ENCODE measurements around the gene FOXO3.
A peak's percentile ranks its signal among the peaks of the same experiment; 100 is the strongest.
"Not testable (repeated sequence)": the region's sequence is repeated elsewhere in the genome, so short reads cannot be mapped to it uniquely, and the experiment has no call there.

The FOXO3 gene

DNA sequence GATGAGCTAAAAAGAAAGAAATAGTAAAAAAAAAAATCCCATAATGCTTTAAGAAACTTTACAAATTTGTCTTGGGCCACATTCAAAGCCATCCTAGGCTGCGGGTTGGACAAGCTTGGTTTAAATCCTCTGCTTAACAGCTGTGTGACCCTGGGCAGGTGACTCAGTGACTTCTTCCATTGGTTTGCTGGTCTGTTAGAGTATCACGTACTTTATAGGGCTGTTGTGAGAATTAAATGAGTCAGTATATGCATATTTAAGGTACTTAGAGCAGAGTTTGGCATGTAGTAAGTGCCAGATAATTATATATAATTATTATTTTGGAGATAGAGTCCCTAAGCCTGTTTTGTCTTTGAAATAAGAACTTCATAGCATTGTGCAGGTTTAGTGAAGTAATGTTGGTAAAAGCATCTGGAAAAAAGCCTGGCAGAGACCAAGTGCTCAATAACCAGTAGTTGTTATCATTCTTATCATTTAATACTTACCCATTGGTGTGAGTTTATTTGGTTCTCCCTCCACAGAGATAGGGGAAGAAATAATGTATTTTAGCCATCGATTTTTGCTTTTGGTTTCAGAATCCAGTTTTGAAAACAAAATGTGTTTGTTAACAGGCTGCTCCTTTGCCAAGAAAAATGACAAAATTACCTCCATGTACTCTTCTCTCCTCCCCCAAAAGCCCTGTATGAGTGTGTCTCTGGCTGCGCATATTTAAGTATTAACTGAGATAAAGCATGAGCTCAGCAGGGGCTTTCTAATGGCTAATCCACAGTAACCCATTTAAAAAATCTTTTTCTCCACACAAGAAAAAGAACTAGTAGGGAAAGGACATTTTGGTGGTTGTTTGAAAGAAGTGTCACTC, 67.2 kb downstream of the FOXO3 start:
- DNase-seq (ENCODE audit: low read depth): no peak

DNA sequence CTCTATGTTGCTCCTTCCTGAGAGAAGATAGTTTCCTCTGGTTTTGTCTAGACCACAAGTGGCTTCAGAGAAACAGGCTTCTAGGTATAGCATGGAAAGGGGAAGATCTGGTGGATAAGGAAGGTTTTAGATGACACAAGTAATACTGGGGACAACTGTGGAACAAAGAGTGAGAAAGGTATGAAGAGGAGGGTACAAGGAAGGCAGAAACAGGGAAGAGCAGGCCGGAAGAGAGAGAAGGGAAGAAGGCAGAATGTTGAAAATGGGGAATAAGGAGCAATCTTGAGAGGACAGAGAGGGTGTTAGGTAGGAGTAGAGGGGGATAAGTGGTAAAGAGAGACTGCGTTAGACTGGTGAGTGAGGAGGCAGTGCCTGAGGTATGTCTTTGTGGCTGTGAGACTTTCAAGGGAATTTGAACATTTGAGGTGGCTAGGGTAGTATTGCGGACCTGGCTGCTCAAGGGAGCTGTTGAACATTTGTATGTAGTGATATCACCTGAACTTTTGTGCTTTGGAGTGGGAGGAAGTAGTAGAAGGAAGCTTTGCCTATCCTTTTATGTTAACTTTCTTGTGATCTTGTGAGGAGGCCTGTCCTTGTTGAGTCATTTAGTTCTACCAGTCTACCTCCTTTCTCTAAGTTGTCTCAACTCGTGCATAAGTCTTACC, 69.5 kb downstream of the FOXO3 start:
- DNase-seq (ENCODE audit: low read depth): no peak

DNA sequence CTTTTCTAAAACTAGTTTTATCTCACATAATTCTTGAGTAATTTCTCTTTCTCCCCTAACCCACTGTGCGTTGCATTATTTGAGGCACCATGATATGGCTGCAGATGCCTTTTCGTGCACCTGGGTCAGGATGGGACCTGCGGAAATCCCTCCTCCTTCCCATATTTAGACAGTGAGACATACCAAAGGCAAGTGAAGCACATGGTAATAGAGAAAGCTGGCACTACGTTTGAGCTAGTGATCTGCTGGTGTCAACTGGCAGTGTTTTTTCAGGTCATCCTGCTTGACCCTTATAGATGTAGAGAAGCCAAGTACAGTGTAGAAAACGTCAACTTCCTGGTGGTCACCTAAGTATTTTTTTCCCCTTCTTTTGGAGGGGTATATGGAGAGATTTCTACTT, 71.7 kb downstream of the FOXO3 start:
- no peak for DNase-seq (ENCODE audit: low read depth)

DNA sequence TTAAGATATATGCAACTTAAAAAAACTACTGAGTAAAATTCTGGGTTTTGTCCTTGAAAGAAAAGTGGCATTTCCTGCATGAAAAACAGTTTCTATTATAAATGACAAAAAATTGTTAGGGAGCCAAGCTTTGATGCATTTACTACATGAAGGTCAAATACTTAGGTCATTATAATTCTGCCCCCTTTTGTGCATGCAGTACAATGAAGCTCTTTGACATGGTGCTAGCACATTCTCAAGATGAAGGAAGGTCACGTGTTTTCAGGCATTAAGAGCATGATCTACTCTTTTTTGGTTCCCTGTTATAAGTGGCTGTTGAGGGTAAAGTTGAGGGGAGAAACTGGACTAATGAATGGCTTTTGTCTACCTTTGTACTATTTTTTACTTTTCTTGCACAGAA, 72.7 kb downstream of the FOXO3 start:
- no peak for DNase-seq (ENCODE audit: low read depth)

DNA sequence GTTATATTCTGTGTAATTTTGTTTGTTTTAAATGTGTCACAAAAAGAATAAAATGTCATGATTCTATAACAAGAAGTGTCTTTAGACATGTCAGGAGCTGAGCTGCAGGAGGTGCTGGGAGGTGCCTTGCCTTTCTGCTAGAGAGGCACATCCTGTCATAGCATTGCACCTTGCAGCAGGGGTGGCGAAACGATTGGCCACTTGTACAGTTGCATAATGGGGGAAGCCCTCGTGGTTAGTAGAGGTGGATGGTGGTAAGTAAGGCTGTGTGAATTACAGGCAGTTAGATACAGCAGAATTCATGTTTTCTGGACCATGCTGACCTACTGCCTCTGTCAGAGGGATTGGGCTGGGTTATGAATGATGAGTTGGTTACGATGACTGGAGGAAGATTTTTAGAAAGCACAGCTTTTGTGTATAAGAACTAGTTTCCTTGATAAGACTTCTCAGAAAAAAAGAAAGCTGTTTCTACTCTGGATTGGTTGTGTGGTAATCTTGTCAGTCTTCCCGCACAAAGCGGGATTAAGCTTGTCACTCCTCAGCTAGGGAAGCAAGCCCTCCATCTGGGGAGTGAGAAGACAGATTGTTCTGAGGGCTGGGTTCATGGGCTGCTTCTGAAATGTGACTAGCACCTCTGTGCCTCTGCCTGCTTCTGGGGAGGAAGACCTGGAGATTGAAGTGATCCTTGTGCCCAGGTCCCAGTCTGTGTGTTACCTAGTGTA, 74.9 kb downstream of the FOXO3 start:
- no peak for DNase-seq (ENCODE audit: low read depth)

DNA sequence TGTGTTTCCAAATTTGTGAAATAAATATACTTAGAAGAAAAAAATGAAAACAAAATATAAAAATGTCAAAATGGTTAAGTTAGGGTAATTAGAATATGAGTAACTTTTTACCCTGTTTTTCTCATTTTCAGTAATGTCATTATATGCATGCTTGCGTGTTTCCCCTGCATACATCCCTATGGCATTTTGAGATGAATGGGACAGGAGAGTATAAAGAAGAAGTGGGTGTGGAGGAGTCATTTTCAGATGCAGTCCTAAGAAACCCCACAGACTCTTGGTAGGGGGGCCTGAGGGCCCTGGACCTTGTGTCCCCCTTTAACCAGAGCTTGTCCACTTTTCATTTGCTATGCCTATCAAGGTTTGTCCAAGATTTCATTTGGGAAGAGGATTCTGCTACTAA, 77.2 kb downstream of the FOXO3 start:
- no peak for DNase-seq (ENCODE audit: low read depth)

DNA sequence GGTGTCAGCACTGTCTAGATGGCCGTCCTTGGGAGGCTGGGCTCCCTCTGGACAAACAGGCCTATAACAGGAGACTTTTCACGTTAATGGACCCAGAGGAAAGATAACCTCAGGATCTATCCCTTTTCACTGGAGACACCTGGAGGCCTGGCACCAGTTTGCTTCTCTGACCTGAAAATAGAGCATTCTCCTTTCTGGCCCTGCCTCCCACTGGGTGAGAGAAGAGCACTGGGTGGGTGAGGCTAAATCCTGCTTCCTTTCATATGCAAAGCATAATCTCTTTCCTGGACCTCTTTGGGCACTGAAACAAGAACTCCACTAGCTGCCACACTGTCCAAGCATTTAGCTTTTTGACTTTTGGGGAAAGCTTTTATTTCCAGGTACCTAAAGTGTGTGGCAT, 78.3 kb downstream of the FOXO3 start:
- no peak for DNase-seq (ENCODE audit: low read depth)

DNA sequence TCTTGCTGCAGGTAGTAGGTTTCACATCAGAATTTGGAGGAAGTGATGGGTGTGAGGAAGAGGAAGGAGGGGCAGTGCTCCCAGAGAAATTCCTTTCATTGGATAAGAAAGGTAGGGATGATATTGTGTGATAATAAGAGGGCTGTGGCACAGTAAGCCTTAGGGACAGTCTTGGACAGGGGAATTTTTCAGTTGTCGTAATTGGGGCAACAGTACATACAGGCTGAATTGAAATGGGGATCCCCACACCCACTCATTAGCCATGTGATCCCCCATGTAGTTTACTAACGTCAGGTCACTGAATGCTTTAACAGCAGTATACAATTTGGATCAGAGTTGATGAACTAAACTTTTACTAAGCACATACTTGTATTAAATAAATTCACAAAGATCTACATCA, 79.4 kb downstream of the FOXO3 start:
- no peak for DNase-seq (ENCODE audit: low read depth)

DNA sequence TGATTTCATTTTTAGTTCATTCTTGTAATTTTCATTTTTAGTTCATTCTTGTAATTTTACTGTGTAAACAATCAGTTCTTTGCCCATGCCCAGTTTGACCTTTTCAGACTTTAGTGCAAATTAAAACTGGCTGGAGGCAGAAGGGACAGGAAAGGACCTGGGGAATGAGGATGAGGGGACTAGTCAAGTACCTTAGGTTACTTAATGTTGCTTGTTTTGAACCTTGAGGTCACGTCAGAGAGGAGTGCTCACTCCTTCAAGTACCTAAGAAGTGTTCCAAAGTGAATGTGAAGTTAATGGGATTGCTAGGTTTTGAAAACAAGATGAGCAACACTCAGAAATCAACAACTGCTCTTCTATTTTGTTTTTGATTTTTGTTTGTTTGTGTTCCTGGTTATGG, 82.5 kb downstream of the FOXO3 start:
- DNase-seq (ENCODE audit: low read depth): no peak

DNA sequence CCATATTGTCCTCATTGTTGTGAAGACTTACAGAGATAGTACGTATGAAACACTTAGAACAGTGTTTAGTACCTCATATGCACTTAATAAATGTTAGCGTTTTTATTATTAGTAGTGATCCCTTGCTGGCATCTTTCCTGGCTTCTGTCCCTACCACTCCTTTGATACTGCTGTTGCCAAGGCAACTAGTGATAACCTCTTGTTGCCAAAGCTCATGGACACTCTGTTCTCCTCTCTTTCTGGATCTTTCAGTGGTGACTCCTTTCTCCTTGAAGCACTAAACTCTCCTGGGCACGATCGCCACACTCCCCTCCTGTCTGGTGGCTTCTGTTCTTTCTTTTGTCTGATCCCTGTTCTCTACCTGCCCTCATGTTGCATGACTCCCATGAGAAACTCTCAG, 83.5 kb downstream of the FOXO3 start:
- DNase-seq (ENCODE audit: low read depth): no peak

DNA sequence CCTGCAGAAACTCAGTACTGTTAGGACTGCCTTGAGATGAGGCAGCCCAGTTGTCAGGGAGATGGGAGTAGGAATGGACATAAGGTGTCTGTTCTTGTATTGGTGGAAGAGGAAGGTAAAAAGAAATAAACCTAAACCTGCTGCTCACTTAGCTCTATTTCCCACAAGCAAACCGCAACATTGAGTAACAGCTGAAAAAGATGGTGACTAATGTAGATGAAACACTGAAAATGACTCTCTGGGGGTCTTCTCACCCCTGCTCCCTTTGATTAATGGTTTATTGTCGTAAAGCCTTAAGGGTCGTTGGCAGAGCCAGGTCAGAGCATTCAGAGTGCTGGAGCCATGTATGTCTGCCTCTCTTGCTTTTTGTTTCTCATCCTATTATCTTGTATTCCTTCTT, 87.5 kb downstream of the FOXO3 start:
- no peak for DNase-seq (ENCODE audit: low read depth)

DNA sequence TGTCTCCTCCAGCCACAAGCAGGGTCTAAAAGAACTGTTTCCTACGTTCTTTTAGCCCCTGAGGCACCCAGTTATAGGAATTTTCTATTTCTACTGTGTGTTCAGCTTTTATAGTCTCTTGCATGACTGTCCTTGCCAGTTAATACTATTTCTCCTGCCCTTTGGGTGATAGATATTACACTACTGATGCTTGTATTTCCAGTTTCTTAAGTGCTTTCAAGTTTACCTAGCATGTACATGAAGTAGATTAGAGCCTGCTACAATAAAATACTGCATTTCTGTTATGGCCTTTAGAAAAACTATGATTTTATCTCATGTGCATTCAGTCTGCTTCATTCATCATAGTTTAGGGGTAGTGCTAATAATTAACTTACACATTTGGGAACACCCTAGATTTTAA, 89.6 kb downstream of the FOXO3 start:
- no peak for DNase-seq (ENCODE audit: low read depth)

DNA sequence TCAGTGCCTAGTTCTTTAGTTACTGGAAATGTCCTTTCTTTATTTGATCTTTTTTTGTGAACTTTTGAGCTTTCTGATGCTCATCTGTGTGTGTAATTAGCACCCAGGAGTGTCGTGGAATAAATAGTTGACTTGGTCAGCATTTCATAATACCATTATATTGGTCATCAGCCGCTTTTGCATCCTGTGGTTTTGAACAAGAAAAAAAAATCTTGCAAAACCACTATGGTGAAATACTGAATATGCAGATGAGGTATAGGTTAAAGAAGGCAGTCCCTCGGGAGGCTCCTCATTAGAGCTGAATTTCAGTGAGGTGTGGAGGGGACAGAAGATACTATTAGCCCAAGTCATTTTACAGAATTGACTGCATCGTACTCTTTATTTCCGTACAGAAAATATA, 90.1 kb downstream of the FOXO3 start:
- DNase-seq (ENCODE audit: low read depth): peak; percentile 79

DNA sequence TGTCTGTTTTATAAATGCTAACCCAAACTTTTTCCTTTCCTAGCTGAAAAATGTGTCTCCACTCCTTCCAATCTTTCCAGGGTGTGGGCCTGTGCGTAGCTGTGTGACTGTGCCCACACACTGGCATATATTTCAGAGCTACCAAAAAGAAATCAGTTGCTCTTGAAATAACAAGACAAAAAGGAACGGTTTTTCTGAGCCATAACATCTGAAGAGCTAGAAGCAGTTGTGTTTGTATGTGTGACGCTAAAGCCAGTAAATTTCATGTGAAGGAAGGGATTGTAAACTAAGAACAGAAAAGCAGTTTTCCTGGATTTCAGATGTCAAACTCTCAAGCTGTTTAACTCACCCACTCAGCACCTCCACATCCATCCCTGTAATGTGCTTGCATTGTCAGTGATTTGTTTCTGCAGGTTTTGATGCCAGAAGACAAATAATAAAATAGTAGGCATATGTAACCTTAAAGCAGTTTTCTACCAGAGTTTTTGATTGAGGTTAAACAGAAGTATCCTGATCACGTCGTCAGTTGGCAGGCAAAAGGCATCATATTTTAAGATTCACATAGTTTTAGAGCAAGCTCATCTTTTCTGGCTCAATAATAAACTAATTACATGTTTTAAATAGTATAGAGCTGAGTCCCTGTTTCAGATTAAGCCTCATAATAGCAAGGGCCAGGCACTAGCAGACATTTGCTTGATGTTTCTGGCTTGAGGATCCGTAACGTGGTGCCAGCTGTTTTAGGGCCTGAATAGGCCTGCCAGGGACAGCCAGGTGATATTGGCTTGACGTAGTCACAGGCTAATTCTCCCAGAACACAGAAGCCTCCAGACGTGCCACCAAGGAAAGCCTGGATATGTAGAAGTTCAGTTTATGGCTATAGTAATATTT, 90.9 kb downstream of the FOXO3 start:
- peak; percentile 87 for DNase-seq (ENCODE audit: low read depth)

DNA sequence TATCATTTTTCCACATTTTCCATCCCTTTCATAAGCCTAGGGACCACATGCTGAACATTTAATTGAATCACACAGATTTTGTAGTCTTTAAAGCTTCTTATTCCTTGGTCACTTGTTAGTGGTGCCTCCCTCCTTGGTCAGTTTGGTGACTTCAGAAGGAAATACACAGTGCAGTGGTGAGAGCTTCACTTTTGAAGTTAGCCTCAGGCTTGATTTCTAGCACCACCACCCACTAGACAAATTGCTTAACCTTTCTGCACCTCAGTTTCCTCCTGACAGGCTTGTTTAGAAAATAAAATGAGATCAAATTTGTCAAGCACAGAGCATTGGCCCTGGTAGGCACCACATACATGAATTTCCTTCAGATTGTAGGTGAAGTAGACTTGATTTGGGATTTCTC, 91.7 kb downstream of the FOXO3 start:
- no peak for DNase-seq (ENCODE audit: low read depth)

DNA sequence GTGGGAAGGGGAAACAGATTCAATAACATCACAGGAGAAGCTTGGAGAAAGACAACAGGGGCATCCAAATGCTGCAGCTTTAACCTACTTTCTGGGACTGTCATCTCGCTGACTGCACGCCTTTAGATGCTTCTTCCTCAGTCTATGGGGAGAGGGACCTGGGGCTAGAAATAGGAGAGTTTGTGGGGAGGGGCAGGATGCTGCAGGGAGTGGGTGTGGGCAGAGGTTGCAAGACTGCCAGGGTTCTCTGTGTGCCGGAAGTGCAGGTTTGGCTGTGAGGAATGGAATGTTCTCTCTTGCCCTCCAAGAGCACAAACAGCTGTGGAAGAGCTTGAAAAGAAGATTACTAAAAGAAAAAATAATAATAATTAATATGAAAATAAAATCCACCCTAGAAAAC, 93.2 kb downstream of the FOXO3 start:
- peak; percentile 64 for DNase-seq (ENCODE audit: low read depth)

DNA sequence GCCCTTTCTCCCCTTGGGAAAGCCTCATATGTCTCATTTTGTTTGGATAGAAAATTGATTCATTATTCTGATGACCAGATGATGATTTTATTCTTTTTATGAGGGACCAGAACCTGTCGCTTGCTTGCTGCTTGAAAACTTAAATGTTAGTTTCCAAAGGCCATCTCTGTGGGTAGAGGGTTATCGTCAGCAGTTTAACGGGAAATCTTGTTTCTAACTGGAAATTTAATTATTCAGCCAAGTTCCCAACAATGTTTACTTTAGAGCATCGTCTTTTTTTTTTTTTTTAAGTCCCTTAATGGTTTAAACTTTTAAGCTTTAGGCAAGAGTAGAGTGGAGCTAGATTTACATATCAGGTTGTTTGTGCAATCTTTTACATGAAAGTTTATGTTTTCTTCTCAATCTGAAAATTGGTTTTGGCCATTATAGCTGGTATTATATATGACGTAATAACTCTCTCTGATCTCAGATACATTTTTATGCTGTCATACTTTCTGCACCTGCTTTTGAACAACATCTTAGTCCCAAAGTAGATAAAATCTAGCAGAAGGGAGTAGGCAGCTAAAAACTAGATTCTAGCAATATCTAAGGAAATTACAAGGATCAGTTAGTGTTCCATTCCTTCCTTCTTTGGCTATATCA, 93.9 kb downstream of the FOXO3 start:
- peak; percentile 45 for DNase-seq (ENCODE audit: low read depth)

DNA sequence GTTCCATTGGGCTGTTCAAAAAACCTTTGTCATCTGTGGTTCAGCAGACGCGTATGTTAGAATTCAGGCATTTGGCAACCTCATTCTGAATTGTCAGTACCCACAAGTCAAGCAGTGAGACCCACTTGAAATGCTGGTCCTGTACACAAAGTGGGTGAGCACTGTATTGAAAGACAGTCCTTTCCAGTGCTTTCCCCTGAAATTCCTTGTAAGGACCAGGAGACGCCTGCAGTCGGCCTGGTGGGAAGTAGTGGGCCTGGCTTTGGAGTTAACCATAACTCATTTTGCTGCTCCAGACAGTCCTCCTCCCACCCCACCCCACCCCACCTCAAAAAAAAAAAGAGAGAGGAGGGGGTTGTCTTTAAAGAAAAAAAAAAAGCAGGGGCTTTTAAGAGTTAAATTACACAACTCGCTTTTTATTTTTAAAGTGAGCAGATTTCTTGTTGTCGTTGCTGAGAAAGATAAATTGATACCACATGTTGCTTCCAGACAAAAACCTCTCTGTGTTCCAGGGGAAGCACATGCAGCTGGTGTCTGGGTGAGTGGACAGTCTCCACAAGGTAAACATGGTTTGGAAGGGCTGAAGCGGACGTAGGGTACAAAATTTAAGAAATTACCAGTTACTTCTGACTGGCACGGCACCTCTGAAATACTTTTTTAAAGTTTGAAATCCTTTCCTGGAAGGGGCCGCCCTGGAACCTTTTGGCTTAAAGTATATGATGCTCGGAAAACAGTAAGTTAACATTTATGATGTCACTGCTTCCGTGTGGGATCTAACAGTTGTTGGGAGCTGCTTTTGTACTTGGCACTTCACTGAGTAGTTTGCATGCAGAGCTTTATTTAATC, 95.3 kb downstream of the FOXO3 start:
- DNase-seq (ENCODE audit: low read depth): peak; percentile 84

DNA sequence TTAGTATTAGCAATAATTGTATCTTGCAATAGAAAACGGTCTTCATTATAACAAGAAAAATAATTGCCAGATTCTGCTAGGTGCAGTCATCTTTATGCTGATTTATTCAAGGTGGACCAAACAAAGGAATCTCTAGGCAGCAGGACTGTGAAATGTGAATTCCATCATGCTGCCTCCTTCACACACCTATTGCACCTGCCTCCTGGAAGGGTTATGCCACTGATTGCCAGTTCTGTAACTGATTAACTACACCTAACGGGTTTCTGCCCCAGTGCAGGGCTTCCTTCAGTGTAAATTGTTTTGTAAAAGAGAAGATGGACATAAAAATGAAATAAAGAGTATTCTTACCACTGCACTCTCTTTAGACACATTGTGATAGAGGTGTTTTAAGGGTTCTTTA, 96.1 kb downstream of the FOXO3 start:
- DNase-seq (ENCODE audit: low read depth): no peak

DNA sequence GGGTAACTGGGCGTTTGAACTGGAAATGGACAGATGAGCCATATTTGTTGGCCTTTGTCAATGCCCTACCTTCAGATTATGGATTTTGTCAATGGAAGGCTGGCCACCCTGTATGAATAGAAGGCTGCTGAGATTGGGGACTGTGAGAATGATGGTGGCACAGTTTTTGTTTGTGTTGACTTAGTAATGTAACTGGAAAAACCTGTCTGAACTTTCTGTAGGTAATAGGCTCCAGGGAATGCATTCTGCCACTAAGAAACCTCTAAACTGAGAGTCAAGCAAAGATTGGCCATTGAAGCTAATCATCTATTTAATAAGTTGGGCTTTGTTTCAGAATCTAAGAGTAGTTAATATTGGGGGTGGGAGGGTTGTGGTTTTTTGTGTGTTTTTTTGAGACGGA, 97.5 kb downstream of the FOXO3 start:
- no peak for DNase-seq (ENCODE audit: low read depth)

DNA sequence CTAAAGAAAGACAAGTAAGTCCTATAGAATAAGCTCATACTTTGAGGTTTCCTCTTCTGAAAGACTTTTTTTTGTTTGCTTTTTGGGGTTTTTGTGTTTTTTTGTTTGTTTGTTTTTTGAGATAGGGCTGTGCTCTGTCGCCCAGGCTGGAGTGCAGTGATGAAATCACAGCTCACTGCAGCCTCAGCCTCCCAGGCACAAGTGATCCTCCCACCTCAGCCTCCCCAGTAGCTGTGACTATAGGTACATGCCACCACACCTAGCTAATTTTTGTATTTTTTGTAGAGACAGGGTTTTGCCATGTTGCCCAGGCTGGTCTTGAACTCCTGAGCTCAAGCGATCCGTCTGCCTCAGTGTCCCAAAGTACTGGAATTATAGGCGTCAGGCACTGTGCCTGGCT, 98.1 kb downstream of the FOXO3 start:
- DNase-seq (ENCODE audit: low read depth): not testable (repeated sequence)
